Measurements from ENCODE around the gene PRDX5.

- TF ChIP-seq CTCF (IDR thresholded peaks at IDR 0.05; ENCODE audit: insufficient read depth, low read length) (peak; percentile 40), POLR2AphosphoS5 (IDR thresholded peaks at IDR 0.05; ENCODE audit: low read depth) (no peak), SPI1 (IDR thresholded peaks at IDR 0.05; ENCODE audit: borderline replicate concordance, low read depth) (peak; percentile 36; the same call in 1 of the 2 replicates), REST (IDR thresholded peaks at IDR 0.05; ENCODE audit: insufficient replicate concordance, low read depth) (no peak), GABPA (IDR thresholded peaks at IDR 0.05; ENCODE audit: low read depth) (no peak)
Observed at GRCh38 chr11:64355078-64355940, 37.4 kb downstream of the PRDX5 start.

Data from HL-60 (cell line).